T47D (cell line): ENCODE results near the gene LCN2.
"Not testable (repeated sequence)": the region's sequence is repeated elsewhere in the genome, so short reads cannot be mapped to it uniquely, and the experiment has no call there.

ENCODE experiments used
- DNase-seq, 2 experiments: peaks; one replicate each; pipeline versions ENCODE4 v3.0.0 to v3.0.0-alpha.2; 2011 to 2012; ENCODE audit warnings: low read depth in 1 of 2, low spot score in 1 of 2
- JUND ChIP-seq: IDR thresholded peaks from 2 replicates; pipeline ENCODE4 v1.6.1; 2012; ENCODE audit warnings: low read depth
- in situ Hi-C: cut with HindIII; loops from 2 replicates; pipeline ENCODE4 v1.10.0; 2016; ENCODE audit warnings: low sequenced_read_pairs, low pct_unique_long_range_greater_than_20kb

The LCN2 gene

DNA sequence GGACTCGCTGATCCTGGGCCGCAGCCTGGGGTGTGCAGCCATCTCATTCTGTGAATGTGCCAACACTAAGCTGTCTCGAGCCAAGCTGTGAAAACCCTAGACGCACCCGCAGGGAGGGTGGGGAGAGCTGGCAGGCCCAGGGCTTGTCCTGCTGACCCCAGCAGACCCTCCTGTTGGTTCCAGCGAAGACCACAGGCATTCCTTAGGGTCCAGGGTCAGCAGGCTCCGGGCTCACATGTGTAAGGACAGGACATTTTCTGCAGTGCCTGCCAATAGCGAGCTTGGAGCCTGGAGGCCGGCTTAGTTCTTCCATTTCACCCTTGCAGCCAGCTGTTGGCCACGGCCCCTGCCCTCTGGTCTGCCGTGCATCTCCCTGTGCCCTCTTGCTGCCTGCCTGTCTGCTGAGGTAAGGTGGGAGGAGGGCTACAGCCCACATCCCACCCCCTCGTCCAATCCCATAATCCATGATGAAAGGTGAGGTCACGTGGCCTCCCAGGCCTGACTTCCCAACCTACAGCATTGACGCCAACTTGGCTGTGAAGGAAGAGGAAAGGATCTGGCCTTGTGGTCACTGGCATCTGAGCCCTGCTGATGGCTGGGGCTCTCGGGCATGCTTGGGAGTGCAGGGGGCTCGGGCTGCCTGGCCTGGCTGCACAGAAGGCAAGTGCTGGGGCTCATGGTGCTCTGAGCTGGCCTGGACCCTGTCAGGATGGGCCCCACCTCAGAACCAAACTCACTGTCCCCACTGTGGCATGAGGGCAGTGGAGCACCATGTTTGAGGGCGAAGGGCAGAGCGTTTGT lies 41.6 kb upstream of the LCN2 start:
- TF ChIP-seq JUND = no peak
- DNase-seq = no peak
- in situ Hi-C loops = no loop called here

DNA sequence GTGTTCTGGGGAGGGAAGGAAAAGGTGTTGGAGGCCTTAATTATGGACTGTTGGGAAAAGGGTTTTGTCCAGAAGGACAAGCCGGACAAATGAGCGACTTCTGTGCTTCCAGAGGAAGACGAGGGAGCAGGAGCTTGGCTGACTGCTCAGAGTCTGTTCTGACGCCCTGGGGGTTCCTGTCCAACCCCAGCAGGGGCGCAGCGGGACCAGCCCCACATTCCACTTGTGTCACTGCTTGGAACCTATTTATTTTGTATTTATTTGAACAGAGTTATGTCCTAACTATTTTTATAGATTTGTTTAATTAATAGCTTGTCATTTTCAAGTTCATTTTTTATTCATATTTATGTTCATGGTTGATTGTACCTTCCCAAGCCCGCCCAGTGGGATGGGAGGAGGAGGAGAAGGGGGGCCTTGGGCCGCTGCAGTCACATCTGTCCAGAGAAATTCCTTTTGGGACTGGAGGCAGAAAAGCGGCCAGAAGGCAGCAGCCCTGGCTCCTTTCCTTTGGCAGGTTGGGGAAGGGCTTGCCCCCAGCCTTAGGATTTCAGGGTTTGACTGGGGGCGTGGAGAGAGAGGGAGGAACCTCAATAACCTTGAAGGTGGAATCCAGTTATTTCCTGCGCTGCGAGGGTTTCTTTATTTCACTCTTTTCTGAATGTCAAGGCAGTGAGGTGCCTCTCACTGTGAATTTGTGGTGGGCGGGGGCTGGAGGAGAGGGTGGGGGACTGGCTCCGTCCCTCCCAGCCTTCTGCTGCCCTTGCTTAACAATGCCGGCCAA lies 40.8 kb upstream of the LCN2 start:
- no peak for TF ChIP-seq JUND
- DNase-seq = no peak
- in situ Hi-C loops = no loop called here

DNA sequence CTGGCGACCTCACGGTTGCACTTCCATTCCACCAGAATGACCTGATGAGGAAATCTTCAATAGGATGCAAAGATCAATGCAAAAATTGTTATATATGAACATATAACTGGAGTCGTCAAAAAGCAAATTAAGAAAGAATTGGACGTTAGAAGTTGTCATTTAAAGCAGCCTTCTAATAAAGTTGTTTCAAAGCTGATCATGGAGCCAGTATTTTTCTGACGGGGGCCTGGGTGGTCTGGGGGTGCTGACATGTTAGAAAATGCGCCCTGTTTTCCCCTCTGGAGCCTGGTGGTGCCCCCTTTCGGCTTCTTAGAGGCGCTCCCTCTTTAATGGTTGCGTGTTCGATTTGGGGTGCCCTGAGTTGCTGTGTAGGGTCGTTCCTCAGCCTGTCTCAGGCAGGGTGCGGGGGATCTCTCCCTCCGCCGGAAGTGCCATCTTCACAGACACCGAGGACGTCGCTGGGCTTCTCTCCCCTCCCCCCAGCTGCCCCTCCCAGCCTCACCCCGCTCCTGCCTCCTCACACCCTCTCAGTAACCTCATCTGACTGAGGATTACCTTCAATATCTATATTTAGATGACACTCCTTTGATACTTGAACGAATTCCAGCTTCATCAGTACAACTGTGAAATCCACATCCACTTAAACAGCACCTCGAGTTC lies 40.1 kb upstream of the LCN2 start:
- DNase-seq = no peak
- no peak for TF ChIP-seq JUND
- in situ Hi-C loops = no loop called here

DNA sequence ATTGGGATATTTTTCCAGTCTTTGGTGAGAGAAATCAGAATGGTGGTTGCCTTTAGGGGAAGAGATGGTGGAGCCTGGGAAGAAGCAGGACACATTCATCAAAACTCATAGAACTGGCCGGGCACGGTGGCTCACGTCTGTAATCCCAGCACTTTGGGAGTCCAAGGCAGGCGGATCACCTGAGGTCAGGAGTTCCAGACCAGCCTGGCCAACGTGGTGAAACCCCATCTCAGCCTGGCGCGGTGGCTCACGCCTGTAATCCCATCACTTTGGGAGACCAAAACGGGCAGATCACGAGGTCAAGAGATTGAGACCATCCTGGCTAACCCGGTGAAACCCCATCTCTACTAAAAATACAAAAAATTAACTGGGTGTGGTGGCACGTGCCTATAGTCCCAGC lies 37.5 kb upstream of the LCN2 start:
- in situ Hi-C loops = not testable (repeated sequence)

DNA sequence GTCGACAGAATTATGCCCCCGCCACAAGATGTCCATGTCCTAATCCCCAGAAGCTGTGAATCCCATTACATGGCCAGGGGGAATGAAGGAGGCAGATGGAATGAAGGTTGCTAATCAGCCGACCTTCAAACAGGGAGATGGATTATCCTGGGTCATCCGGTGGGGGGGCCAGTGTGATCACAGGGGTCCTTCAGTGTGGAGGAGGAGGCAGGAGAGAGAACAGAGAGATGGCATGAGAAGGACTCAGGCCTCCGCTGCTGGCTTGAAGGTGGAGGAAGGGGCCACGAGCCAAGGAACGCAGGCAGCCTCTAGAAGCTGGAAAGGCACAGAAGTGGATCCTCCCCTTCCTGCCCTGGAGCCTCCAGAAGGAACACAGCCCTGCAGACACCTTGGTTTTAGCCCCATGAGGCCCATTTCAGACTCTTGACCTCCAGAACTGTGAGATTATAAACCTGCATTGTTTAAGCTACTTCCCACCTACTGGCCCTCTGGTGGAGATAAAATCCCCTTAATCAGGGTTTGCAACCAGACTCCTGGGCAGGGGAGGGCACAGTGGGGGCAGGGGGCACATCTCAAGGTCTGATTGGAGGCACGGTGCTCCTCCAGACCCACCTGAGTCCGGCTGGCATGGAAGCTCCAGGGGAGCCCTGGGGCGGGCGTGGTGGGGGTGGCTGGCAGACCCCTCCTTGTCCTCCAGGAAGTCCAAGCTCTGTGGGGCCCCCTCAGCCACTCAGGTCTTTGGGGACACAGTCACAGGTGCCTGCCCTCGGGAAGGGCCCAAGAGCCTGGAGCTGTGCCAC lies 35.5 kb upstream of the LCN2 start:
- TF ChIP-seq JUND = no peak
- no peak for DNase-seq
- in situ Hi-C loops = no loop called here

More for the DNA sequence above, 37.5 kb upstream of the LCN2 start:
- not testable (repeated sequence) for DNase-seq

DNA sequence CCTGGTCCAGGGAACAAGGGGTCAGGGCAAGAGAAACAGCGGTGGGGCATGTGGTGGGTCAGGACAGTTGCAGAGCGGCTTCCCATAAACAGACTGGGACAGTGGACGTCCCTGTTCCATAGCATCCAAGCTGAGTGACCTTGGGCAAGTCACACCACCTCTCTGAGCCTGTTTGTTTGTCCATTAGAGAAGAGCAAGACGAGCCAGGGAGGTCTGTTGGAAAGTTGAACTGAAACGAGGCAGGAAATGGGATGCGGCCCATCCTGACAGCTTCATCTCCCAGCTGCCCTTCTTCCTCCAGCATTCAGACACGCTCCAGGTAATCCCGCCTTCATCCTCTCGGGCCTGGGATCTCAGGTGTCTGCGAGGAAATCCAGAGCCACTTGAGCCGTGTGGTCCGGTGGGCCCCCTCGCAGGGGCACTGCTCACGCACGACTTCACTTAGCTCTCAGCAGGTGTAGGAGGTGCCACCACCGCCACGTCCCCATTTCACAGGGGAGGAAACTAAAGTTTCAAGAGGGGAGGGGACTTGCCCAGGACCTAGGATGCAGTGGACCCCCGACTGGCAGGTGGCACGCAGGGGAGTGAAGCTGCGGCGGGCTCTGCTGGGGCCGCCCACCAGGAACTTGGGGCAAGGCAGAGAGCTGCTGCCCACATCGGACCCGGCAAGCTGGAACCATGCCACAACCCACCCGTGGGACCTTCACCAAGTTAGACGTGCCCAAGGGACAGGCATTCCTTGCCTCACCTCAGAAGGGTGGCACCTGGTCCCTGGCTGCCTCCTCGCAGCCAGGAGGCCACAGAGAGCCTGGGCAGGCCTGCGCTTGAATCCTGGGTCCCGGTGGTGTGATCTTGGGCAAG lies 34.7 kb upstream of the LCN2 start:
- DNase-seq = no peak
- in situ Hi-C loops = no loop called here
- no peak for TF ChIP-seq JUND

DNA sequence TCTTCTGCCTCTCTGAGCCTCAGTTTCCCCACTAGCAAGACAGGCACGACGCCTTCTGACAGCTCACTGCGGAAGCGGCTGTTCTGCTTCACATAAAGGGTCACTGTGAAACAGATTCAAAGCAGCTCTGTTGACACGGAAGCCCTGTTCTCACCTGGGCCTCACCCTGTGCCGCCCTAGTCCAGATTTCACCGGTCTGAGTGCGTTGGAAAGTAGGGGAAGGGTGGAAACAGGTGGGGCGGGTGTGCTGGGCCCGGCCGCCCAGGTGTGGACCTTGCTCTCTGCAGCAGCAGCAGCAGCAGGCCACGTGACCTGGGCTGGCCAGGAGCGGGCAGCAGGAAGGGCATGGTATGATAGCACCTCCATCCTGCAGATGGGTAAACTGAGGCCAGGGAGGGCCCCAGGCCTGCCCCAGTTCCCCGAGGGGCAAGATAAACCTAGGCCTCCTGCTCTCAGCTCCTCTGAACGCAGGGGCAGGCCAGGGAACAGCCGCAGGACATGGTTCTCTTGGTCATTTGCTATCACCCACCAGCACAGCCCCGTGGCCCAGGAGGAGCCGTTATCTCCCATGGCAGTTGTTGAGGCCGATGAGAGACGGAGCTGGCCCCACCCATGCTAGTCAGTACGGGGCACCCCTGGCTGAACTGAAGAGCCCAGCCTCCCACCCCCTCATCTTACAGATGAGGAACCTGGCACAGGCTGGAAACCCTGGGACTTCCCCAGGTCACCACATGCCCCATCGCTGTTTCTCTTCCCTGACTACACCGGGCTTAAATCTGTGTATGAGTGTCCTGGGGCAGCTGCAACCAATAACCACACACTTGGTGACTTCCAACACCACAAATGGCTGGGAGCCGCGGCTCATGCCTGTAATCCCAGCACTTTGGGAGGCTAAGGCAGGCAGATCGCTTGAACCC lies 33.8 kb upstream of the LCN2 start:
- no peak for DNase-seq
- no peak for TF ChIP-seq JUND
- in situ Hi-C loops = no loop called here

DNA sequence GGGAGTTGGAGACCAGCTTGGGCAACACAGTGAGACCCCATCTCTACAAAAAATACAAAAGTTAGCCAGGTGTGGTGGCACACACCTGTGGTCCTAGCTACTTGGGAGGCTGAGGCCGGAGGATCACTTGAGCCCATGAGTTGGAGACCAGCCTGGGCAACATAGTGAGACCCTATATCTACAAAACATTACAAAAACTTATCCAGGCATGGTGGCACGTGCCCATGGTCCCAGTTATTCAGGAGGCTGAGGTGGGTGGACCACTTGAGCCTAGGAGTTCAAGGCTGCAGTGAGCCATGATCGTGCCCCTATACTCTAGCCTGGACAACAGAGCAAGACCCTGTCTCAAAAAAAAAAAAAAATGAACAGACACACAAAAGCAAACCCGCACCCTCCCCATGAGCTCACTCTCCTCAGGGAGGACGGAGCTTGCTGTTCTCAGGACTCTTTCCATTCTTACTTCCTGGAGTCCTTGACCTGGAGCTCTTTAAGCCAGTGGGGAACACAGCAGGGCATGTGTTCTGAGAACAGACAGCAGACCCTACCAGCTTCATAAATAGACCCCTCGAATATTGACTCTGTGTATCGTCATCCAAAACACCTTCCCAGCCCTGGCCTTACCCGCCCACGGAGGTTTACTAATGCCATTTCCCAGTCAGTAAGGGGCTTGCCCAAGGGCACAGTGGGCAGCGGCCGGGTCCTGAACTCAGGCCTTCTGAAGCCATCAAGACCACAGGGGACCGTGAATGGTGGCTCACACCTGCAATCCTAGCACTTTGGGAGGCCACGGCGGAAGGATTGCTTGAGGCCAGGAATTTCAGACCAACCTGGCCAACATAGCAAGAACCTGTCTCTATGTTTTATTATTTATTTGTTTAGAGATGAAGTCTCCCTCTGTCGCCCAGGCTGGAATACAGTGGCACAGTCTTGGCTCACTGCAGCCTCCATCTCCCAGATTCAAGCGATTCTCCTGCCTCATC lies 32.9 kb upstream of the LCN2 start:
- peak in 1 of 2 experiments; percentile 60 for DNase-seq
- no peak for TF ChIP-seq JUND
- in situ Hi-C loops = no loop called here

DNA sequence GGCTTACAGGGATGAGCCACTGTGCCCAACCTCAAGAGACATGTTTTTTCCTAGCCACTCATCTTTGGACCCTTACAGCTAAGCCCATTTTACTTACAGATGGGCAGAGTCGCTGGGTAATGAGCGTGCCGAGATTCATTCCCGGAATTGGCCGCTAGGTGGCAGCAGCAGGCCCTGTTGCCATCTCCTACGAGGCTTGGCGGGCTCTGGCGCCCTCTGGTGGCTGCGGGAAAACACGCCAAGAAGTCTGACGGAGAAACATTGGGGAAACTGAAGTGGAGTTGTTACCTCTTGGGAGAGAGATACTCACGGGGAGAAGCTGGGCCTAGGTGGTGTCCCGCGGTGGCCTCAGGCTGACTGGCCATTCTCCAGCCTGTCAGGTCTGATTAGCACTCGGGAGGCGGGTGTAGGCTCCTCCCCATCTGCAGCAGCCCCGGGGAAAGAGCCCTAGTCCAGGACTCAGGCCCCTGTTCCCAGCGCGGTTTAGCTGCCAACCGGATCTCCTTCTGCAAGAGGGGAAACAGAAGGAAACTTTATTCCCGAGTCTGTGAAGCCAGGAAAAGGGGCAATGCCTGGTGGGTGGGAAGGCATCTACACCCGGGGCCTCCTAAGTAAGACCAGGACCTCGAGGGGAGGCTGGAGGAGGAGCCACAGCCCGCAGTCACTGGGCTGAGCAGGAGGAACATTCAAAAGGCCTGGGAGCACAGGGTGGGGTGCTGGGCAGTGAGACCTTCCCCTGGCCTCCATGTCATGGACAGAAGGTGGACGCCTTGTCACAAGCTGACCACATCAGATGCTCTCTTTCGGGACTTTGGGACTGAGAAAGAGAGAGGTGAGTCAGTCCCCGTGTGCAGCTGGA lies 31.4 kb upstream of the LCN2 start:
- in situ Hi-C loops = no loop called here

More for the DNA sequence above, 31.4 kb upstream of the LCN2 start:
- peak; percentile 91 to 93 for DNase-seq
- TF ChIP-seq JUND = no peak
